SU-DHL-6 (cell line): ENCODE data around the gene HMGA1.

Source experiments
- EZH2phosphoT487 ChIP-seq: fragments of 200-600 bp; sonication (generic), shearing (Covaris generic); conservative IDR thresholded peaks from 2 replicates; pipeline ENCODE4 v1.6.1; 2018; ENCODE audit warnings: mild to moderate bottlenecking, antibody characterized with exemption, low read length, moderate library complexity, mixed read lengths
- TF ChIP-seq, protein P1 (sequence below): fragments of 200-600 bp; sonication (generic); IDR thresholded peaks from one replicate; pipeline ENCODE4 v1.5.1; 2017; ENCODE audit warnings: antibody characterized with exemption, mild to moderate bottlenecking, low read length, moderate library complexity; ENCODE audit not compliant: insufficient read depth, poor library complexity, severe bottlenecking

DNA sequence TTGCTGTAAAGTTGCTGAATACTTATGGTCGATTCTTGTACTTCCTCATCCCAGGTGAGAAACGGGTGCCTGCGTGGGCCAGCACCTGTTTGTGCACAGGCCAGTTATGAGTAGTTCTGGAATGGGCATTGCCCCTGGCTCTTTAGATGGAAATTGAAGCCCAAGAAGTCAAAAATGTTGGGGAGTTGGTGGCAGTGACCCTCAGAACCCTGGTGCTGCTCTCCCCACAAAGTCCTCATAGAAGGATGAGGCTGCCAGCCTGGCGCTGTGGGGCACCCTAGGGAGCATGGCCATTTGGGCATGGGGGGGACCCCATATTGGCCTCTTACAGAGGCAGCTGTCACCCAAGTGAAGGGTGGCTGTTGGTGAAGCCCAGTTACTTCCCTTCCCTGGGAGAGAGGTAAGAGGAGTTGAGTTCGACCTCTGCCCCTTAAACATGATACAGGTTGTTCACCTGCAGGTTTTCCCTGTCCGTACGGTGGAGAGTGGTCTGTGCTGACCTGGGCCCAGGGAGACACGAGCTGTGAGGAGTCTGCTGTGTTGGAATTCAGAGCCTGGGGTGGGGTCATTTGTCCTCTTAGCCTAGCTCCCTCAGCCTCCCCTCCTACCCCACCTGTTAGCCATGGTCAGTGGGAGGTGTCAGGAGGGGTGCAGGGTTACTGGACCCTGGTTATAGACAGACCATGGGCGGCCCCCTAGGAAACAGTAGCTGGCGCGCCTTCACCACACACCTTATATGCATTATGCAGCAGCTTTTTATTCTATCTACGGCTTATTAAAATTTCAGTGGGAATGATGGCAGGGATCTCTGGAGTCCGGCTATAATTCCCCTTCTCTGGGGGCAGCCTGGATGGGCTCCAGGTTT is 4.9 kb downstream of the HMGA1 start:
- TF ChIP-seq, protein P1, sequence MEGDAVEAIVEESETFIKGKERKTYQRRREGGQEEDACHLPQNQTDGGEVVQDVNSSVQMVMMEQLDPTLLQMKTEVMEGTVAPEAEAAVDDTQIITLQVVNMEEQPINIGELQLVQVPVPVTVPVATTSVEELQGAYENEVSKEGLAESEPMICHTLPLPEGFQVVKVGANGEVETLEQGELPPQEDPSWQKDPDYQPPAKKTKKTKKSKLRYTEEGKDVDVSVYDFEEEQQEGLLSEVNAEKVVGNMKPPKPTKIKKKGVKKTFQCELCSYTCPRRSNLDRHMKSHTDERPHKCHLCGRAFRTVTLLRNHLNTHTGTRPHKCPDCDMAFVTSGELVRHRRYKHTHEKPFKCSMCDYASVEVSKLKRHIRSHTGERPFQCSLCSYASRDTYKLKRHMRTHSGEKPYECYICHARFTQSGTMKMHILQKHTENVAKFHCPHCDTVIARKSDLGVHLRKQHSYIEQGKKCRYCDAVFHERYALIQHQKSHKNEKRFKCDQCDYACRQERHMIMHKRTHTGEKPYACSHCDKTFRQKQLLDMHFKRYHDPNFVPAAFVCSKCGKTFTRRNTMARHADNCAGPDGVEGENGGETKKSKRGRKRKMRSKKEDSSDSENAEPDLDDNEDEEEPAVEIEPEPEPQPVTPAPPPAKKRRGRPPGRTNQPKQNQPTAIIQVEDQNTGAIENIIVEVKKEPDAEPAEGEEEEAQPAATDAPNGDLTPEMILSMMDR, result no peak
- no peak for TF ChIP-seq EZH2phosphoT487
